Lung (tissue), 12 donors: ENCODE data around the gene WWC2. TPM values are rescaled to one million over a fixed set of nuclear protein-coding genes. Genes with fewer than 3 reads are reported as not detected.
A peak's percentile ranks its signal among the peaks of the same experiment; 100 is the strongest.

Experiments used
- ATAC-seq: fragments of 200-7000 bp; cut with Tn5 transposase; one replicate; pipeline ENCODE4 v1.9.1; 2020; ENCODE audit warnings: moderate number of reproducible peaks; ENCODE audit not compliant: insufficient read depth, low FRiP score
- DNase-seq, 3 donors: peaks; one replicate each; pipeline ENCODE4 v3.0.0-alpha.2; 2013 to 2017
- H3K27ac ChIP-seq, 2 donors: one replicate each; pipeline ENCODE4 v1.5.1; 2013; ENCODE audit warnings: mild to moderate bottlenecking in 2 of 2, moderate library complexity in 2 of 2, control low read depth in 1 of 2, inconsistent platforms in 1 of 2, low read depth in 1 of 2, low read length in 1 of 2
- H3K27me3 ChIP-seq, 3 donors: one replicate each; pipeline ENCODE4 v1.5.1; 2013; ENCODE audit warnings: low read length in 2 of 3; ENCODE audit not compliant: control insufficient read depth in 3 of 3, insufficient read depth in 3 of 3
- H3K36me3 ChIP-seq, 4 donors: one replicate each; pipeline ENCODE4 v1.5.1; 2013; ENCODE audit warnings: low read length in 4 of 4, mild to moderate bottlenecking in 1 of 4, moderate library complexity in 1 of 4; ENCODE audit not compliant: control insufficient read depth in 4 of 4, insufficient read depth in 4 of 4
- H3K4me1 ChIP-seq, 5 donors: one replicate each; pipeline ENCODE4 v1.5.1; 2013; ENCODE audit warnings: low read length in 5 of 5, mild to moderate bottlenecking in 2 of 5, moderate library complexity in 1 of 5; ENCODE audit not compliant: control insufficient read depth in 5 of 5, insufficient read depth in 5 of 5
- H3K4me3 ChIP-seq: one replicate; pipeline ENCODE4 v1.5.1; 2013; ENCODE audit warnings: mild to moderate bottlenecking, control low read depth, moderate library complexity
- H3K9ac ChIP-seq, 2 donors: one replicate each; pipeline ENCODE4 v1.5.1; 2013; ENCODE audit warnings: low read length in 2 of 2, control low read depth in 1 of 2; ENCODE audit not compliant: insufficient read depth in 1 of 2
- H3K9me3 ChIP-seq, 4 donors: one replicate each; pipeline ENCODE4 v1.5.1; 2013; ENCODE audit warnings: low read length in 3 of 4, mild to moderate bottlenecking in 1 of 4, moderate library complexity in 1 of 4; ENCODE audit not compliant: control insufficient read depth in 4 of 4, insufficient read depth in 3 of 4
- CTCF ChIP-seq: IDR thresholded peaks from 2 replicates; pipeline ENCODE4 v1.5.1; 2012; ENCODE audit warnings: mild to moderate bottlenecking; ENCODE audit errors: control extremely low read depth, extremely low read depth
- WGBS, 2 donors: extraction: QIAGEN DNeasy Blood & Tissue Kit; methylation state at CpG; one replicate each; pipeline ENCODE4 v1.1.7; 2013; 5-methylcytosine and 5-hydroxymethylcytosine counted together
- polyA plus RNA-seq, 2 donors: library from polyadenylated mRNA; stranded (reverse); fragments of 200-250 nt; gene quantifications; one replicate each; pipeline ENCODE4 v1.2.1, GENCODE V29; 2013
- total RNA-seq, 2 donors: library from RNA; depleted of rRNA in 1 of 2; stranded (reverse); fragments of >200 nt in 1 of 2; gene quantifications; one replicate each; pipeline ENCODE4 v1.2.1, GENCODE V29; 2014 to 2021
- donor health status: control.
- donor health status: control.
- donor health status: Bipolar disorder and iron deficiency.
- donor health status: healthy.
- donor health status: DM: yes; HTN: yes; CAD: no.

Gene WWC2
- total and polyA plus RNA-seq, 4 donors, result 15.6 to 124 (median 45.2) TPM

- Histone ChIP-seq H3K36me3 (no peaks in the 10 kb centered on the region), H3K4me3 (no peak overlapping the region), H3K9me3 (no peaks in the 10 kb centered on the region), H3K27ac (peak overlapping the region in 1 of 2 donors; percentile 11), H3K27me3 (no peaks in the 10 kb centered on the region), H3K4me1 (peaks cover 0 to 5% (median 0%) of the 10 kb centered on the region in 5 donors), H3K9ac (no peak overlapping the region)
- TF ChIP-seq CTCF, result no peak
- ATAC-seq (peak; percentile 20), DNase-seq (no peak)
- WGBS, 2 donors, result 57 to 74% methylated on average over 3 of the region's 3 CpGs
Measured at GRCh38 chr4:183335369-183335940, 236.4 kb downstream of the WWC2 start.

- no peak for ATAC-seq
- 78 to 88% methylated on average over 9 of the region's 9 CpGs for WGBS, 2 donors
Measured at GRCh38 chr4:183337349-183337748, 238.3 kb downstream of the WWC2 start.

GRCh38 chr4:183337833-183338232 lies 238.8 kb downstream of the WWC2 start:
- H3K9me3 ChIP-seq, result no peaks in the 10 kb centered on the region
- H3K27me3 ChIP-seq, result no peaks in the 10 kb centered on the region
- no peak overlapping the region for H3K9ac ChIP-seq
- TF ChIP-seq CTCF, result no peak
- H3K36me3 ChIP-seq, result no peaks in the 10 kb centered on the region
- peaks cover 0 to 5% (median 0%) of the 10 kb centered on the region in 5 donors for H3K4me1 ChIP-seq
- no peak overlapping the region for H3K4me3 ChIP-seq
- DNase-seq (no peak), ATAC-seq (no peak)
- WGBS, 2 donors, result 79 to 88% methylated on average over 7 of the region's 7 CpGs
- no peak overlapping the region for H3K27ac ChIP-seq

More at GRCh38 chr4:183337349-183337748, 238.3 kb downstream of the WWC2 start:
- Histone ChIP-seq H3K4me1 (peaks cover 0 to 5% (median 0%) of the 10 kb centered on the region in 5 donors), H3K27ac (no peak overlapping the region), H3K9ac (no peak overlapping the region), H3K36me3 (no peaks in the 10 kb centered on the region), H3K9me3 (no peaks in the 10 kb centered on the region), H3K27me3 (no peaks in the 10 kb centered on the region), H3K4me3 (no peak overlapping the region)
- DNase-seq, result no peak
- TF ChIP-seq CTCF, result no peak
